Mucosa of descending colon (tissue), 3 donors: Measurements from ENCODE around the gene LRCH3. TPM values are rescaled to one million over a fixed set of nuclear protein-coding genes. Genes with fewer than 3 reads are reported as not detected.

Experiments
- ATAC-seq: fragments of 200-7000 bp; cut with Tn5 transposase; one replicate; pipeline ENCODE4 v1.9.1; 2020; ENCODE audit warnings: mild to moderate bottlenecking, moderate library complexity
- DNase-seq, 3 donors: peaks; one replicate each; pipeline ENCODE4 v3.0.0-alpha.2; 2020
- H3K36me3 ChIP-seq: fragments of 200-600 bp; one replicate; pipeline ENCODE4 v1.8.0; 2021; ENCODE audit warnings: low read depth, mild to moderate bottlenecking
- H3K4me1 ChIP-seq: fragments of 200-600 bp; one replicate; pipeline ENCODE4 v1.8.0; 2021; ENCODE audit warnings: low read depth, mild to moderate bottlenecking
- H3K4me3 ChIP-seq: fragments of 200-600 bp; one replicate; pipeline ENCODE4 v1.8.0; 2021; ENCODE audit warnings: mild to moderate bottlenecking
- H3K9me3 ChIP-seq: fragments of 200-600 bp; one replicate; pipeline ENCODE4 v1.8.0; 2021; ENCODE audit warnings: mild to moderate bottlenecking
- intact Hi-C, 2 donors: fragments of 100-400 bp; cut with DNase I in 1 of 2; cut with micrococcal nuclease in 1 of 2; formaldehyde crosslinking; loops; one replicate each; pipeline versions ENCODE4 v1.11.0 to v1.11.1; 2022; cut with DNase I, micrococcal nuclease
- total RNA-seq, 3 donors: library from RNA; stranded (reverse); fragmentation: NEBNext Ultra II Directional in 2 of 3; extraction: Animal tissue kit (Norgen Biotek cat#: 25700) in 2 of 3; gene quantifications; one replicate each; pipeline versions ENCODE4 v1.2.1 to v1.2.4, GENCODE V29; 2021 to 2023
- TF ChIP-seq, protein P1 (sequence below): fragments of 200-600 bp; IDR thresholded peaks from one replicate; pipeline ENCODE4 v1.8.0; 2022; ENCODE audit warnings: antibody characterized with exemption, mild to moderate bottlenecking
- donor health status: DM: no; HTN: no; CAD: no; lungs with moderate emphysema.
- donor health status: DM: no; HTN: no; CAD: no.
- donor health status: DM: no; HTN: yes; CAD: no.

Gene LRCH3
- total RNA-seq, 3 donors from 2014 or later: 33.3 to 57.6 (median 46.0) TPM

DNA sequence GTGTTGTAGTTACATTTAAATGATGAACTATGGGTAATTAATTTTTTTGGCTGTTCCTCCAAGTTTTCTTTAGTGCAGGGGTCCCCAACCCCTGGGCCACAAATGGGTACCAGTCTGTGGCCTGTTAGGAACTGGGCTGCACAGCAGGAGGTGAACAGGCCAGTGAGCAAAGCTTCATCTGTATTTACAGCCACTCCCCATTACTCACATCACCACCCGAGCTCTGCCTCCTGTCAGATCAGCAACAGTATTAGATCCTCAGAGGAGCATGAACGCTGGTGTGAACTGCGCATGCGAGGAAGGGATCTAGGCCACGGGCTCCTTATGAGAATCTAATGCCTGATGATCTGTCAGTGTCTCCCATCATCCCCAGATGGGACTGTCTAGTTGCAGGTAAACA lies 83.0 kb downstream of the LRCH3 start:
- TF ChIP-seq, protein P1, sequence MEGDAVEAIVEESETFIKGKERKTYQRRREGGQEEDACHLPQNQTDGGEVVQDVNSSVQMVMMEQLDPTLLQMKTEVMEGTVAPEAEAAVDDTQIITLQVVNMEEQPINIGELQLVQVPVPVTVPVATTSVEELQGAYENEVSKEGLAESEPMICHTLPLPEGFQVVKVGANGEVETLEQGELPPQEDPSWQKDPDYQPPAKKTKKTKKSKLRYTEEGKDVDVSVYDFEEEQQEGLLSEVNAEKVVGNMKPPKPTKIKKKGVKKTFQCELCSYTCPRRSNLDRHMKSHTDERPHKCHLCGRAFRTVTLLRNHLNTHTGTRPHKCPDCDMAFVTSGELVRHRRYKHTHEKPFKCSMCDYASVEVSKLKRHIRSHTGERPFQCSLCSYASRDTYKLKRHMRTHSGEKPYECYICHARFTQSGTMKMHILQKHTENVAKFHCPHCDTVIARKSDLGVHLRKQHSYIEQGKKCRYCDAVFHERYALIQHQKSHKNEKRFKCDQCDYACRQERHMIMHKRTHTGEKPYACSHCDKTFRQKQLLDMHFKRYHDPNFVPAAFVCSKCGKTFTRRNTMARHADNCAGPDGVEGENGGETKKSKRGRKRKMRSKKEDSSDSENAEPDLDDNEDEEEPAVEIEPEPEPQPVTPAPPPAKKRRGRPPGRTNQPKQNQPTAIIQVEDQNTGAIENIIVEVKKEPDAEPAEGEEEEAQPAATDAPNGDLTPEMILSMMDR: no peak
- H3K36me3 ChIP-seq: no peaks in the 10 kb centered on the region
- intact Hi-C loops: no loop called here
- no peak for DNase-seq
- ATAC-seq: no peak
- no peaks in the 10 kb centered on the region for H3K4me1 ChIP-seq
- H3K4me3 ChIP-seq: no peak overlapping the region
- H3K9me3 ChIP-seq: no peaks in the 10 kb centered on the region

DNA sequence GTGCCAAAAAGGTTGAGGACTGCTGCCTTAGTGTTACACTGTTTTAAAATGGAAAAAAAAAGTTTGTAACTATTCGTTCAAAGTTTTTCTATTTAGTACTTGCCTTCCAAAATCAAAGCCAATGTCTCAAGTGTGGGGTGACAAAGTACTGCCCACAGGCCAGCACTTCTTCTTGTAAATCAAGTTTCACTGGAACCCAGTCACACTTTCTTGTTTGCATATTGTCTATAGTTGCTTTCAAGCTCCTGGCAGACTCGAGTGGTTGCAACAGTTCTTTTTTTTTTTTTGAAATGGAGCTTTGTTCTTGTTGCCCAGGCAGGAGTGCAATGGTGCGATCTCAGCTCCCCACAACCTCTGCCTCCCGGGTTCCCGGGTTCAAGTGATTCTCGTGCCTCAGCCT lies 83.6 kb downstream of the LRCH3 start:
- Histone ChIP-seq H3K4me1 (no peaks in the 10 kb centered on the region), H3K36me3 (no peaks in the 10 kb centered on the region), H3K4me3 (no peak overlapping the region), H3K9me3 (no peaks in the 10 kb centered on the region)
- ATAC-seq: no peak
- no peak for DNase-seq
- TF ChIP-seq, protein P1: no peak
- intact Hi-C loops: no loop called here

DNA sequence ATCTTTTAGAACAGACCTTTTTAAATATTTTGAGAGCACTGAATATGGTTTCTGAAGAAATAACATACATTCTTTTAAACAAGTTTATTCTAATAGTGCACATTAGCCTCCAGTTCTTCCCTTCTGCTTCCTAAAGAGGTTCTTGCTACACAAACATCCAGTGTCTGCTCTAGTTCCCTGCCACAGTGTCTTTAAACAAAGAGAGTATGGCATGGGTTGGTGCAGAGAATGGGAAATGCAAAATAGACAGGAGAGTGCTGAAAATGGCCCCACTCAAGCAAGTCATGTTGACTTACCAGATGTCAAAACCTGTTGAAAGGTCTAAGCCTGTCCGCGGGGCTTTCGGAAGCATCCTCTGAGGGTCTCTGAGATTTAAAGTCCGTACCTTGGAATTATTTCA lies 86.8 kb downstream of the LRCH3 start:
- Histone ChIP-seq H3K4me3 (no peak overlapping the region), H3K9me3 (no peaks in the 10 kb centered on the region), H3K36me3 (no peaks in the 10 kb centered on the region), H3K4me1 (no peaks in the 10 kb centered on the region)
- DNase-seq (no peak), ATAC-seq (no peak)
- TF ChIP-seq, protein P1: no peak
- intact Hi-C loops: no loop called here

DNA sequence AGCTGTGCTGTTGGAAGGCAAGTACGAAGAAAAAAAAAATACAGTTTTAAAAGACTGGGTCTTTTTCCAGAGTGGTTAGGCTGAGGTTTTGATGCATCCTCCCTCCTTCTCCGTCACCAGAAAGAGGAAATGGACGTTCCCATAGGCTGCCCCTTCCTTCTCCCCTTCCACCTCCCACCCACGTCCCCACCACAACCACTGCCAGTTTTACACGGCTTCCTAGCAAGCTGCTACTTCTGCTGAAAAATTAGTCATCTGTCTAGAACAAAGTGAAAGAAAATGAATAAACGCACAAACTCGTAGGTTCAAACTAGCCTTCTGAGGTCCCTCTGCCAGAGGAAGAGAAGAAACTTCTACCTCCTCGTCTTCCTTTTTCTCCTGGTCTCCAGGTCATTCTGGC lies 87.4 kb downstream of the LRCH3 start:
- ATAC-seq: no peak
- no peaks in the 10 kb centered on the region for H3K4me1 ChIP-seq
- no peaks in the 10 kb centered on the region for H3K36me3 ChIP-seq
- intact Hi-C loops: no loop called here
- no peak overlapping the region for H3K4me3 ChIP-seq
- TF ChIP-seq, protein P1: no peak
- no peak for DNase-seq
- no peaks in the 10 kb centered on the region for H3K9me3 ChIP-seq

DNA sequence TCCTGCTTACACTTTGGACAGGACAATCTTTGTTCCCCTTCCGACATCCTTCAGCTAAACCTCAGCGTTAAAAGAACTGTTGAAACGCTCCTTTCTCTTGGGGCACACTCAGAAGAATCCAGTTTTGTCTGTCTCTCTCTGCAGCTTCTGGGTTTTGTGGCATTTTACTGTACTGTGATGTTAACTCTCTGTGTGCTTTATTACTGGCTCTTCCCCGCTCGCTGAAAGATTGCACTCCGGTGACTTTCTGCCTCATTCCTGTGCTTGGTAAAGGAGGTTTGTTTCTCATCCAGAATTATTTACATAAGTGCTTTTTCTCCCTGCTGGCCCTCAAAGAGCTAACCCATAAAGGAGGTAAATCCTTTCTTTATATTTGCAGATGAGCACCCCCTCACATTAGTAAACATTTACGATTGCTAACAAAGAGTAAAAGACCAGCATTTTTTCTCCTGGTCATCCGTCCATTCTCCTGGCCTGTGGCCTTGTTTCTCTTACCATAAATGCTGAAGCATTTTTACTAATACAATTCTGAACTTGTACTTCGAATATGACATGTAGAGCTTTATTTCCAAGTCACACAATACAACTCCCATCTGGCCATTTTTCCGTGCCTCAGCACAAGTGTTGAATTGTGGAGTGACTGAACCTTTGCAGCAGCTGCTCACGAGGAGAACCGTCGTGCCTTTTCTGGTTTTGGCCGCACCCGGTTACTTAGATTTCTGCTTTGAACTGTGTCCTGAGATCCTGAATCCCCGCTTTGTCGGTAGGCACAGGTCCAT lies 89.6 kb downstream of the LRCH3 start:
- H3K4me3 ChIP-seq: no peak overlapping the region
- H3K9me3 ChIP-seq: no peaks in the 10 kb centered on the region
- no peaks in the 10 kb centered on the region for H3K36me3 ChIP-seq
- no peak for ATAC-seq
- no peak for DNase-seq
- intact Hi-C loops: no loop called here
- TF ChIP-seq, protein P1: no peak
- H3K4me1 ChIP-seq: no peaks in the 10 kb centered on the region
